Testis (tissue), 3 donors: ENCODE measurements around the gene REPS2. TPM values are rescaled to one million over a fixed set of nuclear protein-coding genes. Genes with fewer than 3 reads are reported as not detected.

Source experiments
- DNase-seq: peaks from one replicate; pipeline ENCODE4 v3.0.0-alpha.2; 2019
- H3K27ac ChIP-seq, 2 donors: fragments of 200-600 bp; sonication (generic); one replicate each; pipeline ENCODE4 v1.5.1; 2019
- H3K27me3 ChIP-seq: fragments of 200-600 bp; sonication (generic); one replicate; pipeline ENCODE4 v1.5.1; 2019
- H3K36me3 ChIP-seq: fragments of 200-600 bp; sonication (generic); one replicate; pipeline ENCODE4 v1.5.1; 2017; ENCODE audit warnings: low read depth; ENCODE audit errors: missing control alignments
- H3K4me1 ChIP-seq: fragments of 200-600 bp; sonication (generic); one replicate; pipeline ENCODE4 v1.5.1; 2019
- H3K4me3 ChIP-seq, 2 donors: fragments of 200-600 bp; sonication (generic); one replicate each; pipeline ENCODE4 v1.5.1; 2017 to 2019
- H3K9me3 ChIP-seq: fragments of 200-600 bp; sonication (generic); one replicate; pipeline ENCODE4 v1.5.1; 2017
- POLR2A ChIP-seq: fragments of 450-650 bp; IDR thresholded peaks from one replicate; pipeline ENCODE4 v1.6.1; 2017; ENCODE audit warnings: antibody characterized with exemption, mild to moderate bottlenecking, moderate library complexity
- WGBS, 2 donors: methylation state at CpG; one replicate each; pipeline ENCODE4 v1.1.5; 2018; 5-methylcytosine and 5-hydroxymethylcytosine counted together
- intact Hi-C: fragments of 100-400 bp; cut with DNase I; formaldehyde crosslinking; loops from one replicate; pipeline ENCODE4 v1.15.1; 2023; ENCODE audit warnings: low total_unique reads
- polyA plus RNA-seq: library from polyadenylated mRNA; stranded (reverse); fragments of 350-450 nt; fragmentation: Illumina TruSeq; extraction: RNeasy Lipid Tissue Mini Kit (QIAGEN cat#74804); gene quantifications from one replicate; pipeline ENCODE4 v1.2.3, GENCODE V29; 2014; ENCODE audit warnings: low read depth, low replicate concordance; ENCODE audit not compliant: insufficient read depth
- total RNA-seq, 2 donors: library from RNA; depleted of rRNA; stranded (reverse); fragments of >200 nt; gene quantifications; one replicate each; pipeline ENCODE4 v1.2.3, GENCODE V29; 2016
- TF ChIP-seq, protein P1 (sequence below), 3 experiments: fragments of 450-650 bp in 2 of 3; fragments of 200-600 bp in 1 of 3; sonication (generic) in 1 of 3; IDR thresholded peaks; one replicate each; pipeline ENCODE4 v1.5.1; 2016 to 2019; ENCODE audit warnings: antibody characterized with exemption in 3 of 3, mild to moderate bottlenecking in 2 of 3, moderate library complexity in 1 of 3

REPS2 gene
- total and polyA plus RNA-seq, 3 donors from 2014 or later = 6.7 to 19.6 (median 13.2) TPM

DNA sequence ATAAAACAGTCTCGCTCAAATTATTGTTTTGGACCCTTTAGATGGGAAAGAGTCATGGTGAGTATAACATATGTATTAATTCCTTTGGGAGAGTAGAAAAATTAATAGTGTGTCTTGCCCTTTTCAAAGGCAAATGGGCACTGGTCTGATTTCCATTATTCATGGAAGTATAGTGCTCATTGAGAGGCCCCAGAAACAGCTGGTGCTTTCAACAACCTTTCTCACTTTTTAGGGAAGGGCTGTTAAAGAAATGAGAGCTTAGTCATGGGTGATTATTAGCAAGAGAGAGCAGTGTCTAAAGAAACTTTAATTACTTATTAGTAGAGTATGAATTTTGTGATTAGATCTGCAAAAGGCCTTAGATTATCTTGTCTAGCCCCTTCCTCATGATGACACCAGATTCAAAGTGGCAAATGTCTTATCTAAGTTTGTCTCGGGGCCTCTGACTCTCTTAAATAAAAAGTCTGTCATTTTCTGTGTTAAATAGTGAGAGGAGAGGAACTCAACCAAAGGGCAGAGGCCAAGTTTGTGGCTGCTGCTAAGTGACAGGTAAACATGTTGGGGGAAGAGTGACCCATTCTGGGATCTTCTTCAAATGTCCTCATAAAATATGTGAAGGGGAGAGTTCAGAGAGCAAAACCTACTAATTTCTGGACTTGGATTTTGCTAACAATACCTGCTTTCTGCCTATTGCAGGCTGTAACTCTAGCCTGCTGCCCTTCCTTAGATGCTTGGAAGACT is 110.6 kb downstream of the REPS2 start:
- Histone ChIP-seq H3K27me3 (no peaks in the 10 kb centered on the region), H3K27ac (no peak overlapping the region), H3K4me1 (peaks cover 5% of the 10 kb centered on the region), H3K9me3 (no peaks in the 10 kb centered on the region), H3K4me3 (no peak overlapping the region), H3K36me3 (no peaks in the 10 kb centered on the region)
- intact Hi-C loops = no loop called here
- WGBS, 2 donors = 75 to 88% methylated on average over 2 of the region's 2 CpGs
- DNase-seq = no peak
- TF ChIP-seq POLR2A = no peak
- TF ChIP-seq, protein P1, sequence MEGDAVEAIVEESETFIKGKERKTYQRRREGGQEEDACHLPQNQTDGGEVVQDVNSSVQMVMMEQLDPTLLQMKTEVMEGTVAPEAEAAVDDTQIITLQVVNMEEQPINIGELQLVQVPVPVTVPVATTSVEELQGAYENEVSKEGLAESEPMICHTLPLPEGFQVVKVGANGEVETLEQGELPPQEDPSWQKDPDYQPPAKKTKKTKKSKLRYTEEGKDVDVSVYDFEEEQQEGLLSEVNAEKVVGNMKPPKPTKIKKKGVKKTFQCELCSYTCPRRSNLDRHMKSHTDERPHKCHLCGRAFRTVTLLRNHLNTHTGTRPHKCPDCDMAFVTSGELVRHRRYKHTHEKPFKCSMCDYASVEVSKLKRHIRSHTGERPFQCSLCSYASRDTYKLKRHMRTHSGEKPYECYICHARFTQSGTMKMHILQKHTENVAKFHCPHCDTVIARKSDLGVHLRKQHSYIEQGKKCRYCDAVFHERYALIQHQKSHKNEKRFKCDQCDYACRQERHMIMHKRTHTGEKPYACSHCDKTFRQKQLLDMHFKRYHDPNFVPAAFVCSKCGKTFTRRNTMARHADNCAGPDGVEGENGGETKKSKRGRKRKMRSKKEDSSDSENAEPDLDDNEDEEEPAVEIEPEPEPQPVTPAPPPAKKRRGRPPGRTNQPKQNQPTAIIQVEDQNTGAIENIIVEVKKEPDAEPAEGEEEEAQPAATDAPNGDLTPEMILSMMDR (IDR thresholded peaks at IDR 0.05) = no peak

DNA sequence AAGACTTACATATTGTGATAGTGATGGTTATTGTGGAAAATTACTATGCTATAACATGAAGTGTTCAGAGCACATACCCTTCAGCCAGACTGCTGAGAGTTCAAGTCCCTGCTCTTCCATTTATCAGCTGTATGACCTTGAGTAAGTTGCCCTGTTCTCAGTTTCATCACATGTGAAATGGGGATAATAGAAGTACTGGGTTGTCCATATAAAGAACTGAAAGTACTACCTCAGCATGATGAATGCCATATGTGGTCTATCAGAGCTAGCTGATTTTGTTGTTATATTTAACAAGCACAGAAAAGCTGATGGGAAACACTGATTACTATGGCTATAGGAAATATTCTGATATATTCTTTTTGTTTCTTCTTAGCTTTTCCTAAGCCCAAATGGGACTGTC is 115.6 kb downstream of the REPS2 start:
- H3K27me3 ChIP-seq = no peaks in the 10 kb centered on the region
- H3K4me3 ChIP-seq = no peak overlapping the region
- H3K9me3 ChIP-seq = no peaks in the 10 kb centered on the region
- no peak overlapping the region for H3K27ac ChIP-seq
- intact Hi-C loops = no loop called here
- H3K4me1 ChIP-seq = no peaks in the 10 kb centered on the region
- no peaks in the 10 kb centered on the region for H3K36me3 ChIP-seq
- TF ChIP-seq, protein P1 (IDR thresholded peaks at IDR 0.05) = no peak
- TF ChIP-seq POLR2A = no peak
- no peak for DNase-seq

DNA sequence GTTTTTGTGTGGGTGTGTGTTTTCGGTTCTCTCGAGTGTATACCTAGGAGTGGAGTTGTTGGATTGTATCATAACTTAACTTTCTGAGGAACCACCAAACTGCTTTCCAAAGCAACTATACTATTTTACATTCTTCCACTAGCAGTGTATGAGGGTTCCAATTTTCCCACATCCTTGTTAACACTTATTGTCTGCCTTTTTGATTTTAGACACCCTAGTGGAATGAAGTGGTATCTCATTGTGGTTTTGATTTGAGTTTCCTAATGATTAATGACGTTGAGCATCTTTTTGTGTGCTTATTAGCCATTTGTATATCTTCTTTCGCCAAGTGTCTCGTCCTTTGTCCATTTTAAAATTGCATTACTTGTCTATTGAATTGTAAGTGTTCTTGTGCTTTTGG is 118.6 kb downstream of the REPS2 start:
- WGBS, 2 donors = 94 to 98% methylated on average over 5 of the region's 5 CpGs
- TF ChIP-seq POLR2A = no peak
- TF ChIP-seq, protein P1 (IDR thresholded peaks at IDR 0.05) = no peak
- Histone ChIP-seq H3K27ac (no peak overlapping the region), H3K9me3 (no peaks in the 10 kb centered on the region), H3K4me3 (no peak overlapping the region), H3K4me1 (no peaks in the 10 kb centered on the region), H3K27me3 (no peaks in the 10 kb centered on the region), H3K36me3 (no peaks in the 10 kb centered on the region)
- intact Hi-C loops = no loop called here
- DNase-seq = no peak

DNA sequence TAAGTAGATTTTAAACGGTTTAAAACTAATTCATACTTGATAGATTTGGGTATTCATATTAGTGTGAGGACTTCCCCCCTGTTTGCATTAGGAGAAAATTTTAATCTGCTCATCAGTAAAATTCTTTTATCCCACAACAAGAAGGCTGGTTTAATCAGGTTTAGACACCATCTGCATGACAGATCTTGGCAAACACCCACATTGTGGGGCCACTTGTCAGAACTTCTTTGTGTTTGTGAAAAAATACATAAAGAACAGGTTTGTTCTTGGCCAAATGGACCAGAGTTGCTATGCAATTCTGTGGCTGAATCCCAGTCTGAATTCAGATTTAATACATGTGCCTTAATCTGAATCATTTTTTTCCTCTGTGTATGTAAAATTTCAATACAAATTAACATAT is 121.1 kb downstream of the REPS2 start:
- peaks cover 3% of the 10 kb centered on the region for H3K4me1 ChIP-seq
- TF ChIP-seq, protein P1 (IDR thresholded peaks at IDR 0.05) = no peak
- TF ChIP-seq POLR2A = no peak
- no peaks in the 10 kb centered on the region for H3K27me3 ChIP-seq
- H3K36me3 ChIP-seq = no peaks in the 10 kb centered on the region
- DNase-seq = no peak
- H3K27ac ChIP-seq = no peak overlapping the region
- H3K4me3 ChIP-seq = no peak overlapping the region
- H3K9me3 ChIP-seq = no peaks in the 10 kb centered on the region
- intact Hi-C loops = no loop called here
- WGBS, 2 donors = 63 to 81% methylated on average over 1 of the region's 1 CpG

DNA sequence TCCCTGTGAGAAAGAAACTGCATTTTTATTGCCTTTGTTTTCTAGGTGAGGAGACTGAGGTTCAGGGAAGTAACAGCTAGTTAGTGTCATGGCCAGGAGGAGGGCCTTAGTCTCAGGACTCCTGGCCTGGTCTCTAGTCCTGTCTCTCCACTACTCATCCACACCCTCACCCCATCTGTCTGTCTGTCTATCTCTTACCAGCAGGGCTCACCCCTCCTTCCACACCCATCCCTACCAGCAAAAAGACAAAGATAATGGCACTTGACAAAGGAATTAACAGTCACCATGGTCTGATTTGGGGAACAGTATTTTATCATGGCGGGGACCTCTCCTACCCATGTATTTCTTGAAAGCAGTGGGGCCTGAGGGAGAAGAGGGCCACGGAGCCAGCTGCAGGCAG is 125.8 kb downstream of the REPS2 start:
- H3K27ac ChIP-seq = peak overlapping the region; percentile 30 to 39
- no peaks in the 10 kb centered on the region for H3K9me3 ChIP-seq
- H3K4me3 ChIP-seq = no peak overlapping the region
- WGBS, 2 donors = 46 to 71% methylated on average over 1 to 2 of the region's 2 CpGs
- intact Hi-C loops = no loop called here
- no peaks in the 10 kb centered on the region for H3K36me3 ChIP-seq
- H3K27me3 ChIP-seq = no peaks in the 10 kb centered on the region
- no peak for DNase-seq
- peaks cover 3% of the 10 kb centered on the region for H3K4me1 ChIP-seq
- no peak for TF ChIP-seq POLR2A
- TF ChIP-seq, protein P1 (IDR thresholded peaks at IDR 0.05) = no peak
